A549 (cell line): ENCODE results near the gene ZNF805. TPM values are rescaled to one million over a fixed set of nuclear protein-coding genes. Genes with fewer than 3 reads are reported as not detected.

ENCODE experiments used
- ATAC-seq, 2 experiments: fragments of 200-7000 bp in 1 of 2; fragments of >200 bp in 1 of 2; cut with Nextera tagmentation in 1 of 2; cut with Tn5 transposase in 1 of 2; 3 replicates each; pipeline versions ENCODE4 v1.8.0 to v1.9.1; 2018 to 2020; ENCODE audit warnings: mild to moderate bottlenecking in 1 of 2, moderate library complexity in 1 of 2
- CTCF ChIA-PET: fragments of 300-600 bp; sonication (Branson Sonifier 250); formaldehyde crosslinking; extraction: SDS; loops from one replicate; lab custom pipeline; 2021; ENCODE audit warnings: antibody characterized with exemption, inconsistent platforms; lab: Yijun Ruan, JAX
- POLR2A ChIA-PET: fragments of 350-600 bp; formaldehyde crosslinking; extraction: SDS; loops from one replicate; lab custom pipeline; 2021; ENCODE audit warnings: antibody characterized with exemption, inconsistent platforms; lab: Yijun Ruan, JAX
- DNase-seq, 2 experiments: peaks; one replicate each; pipeline versions ENCODE4 v3.0.0 to v3.0.0-alpha.2; 2011 to 2016; ENCODE audit warnings: low read depth in 1 of 2, low spot score in 1 of 2
- FAIRE-seq: peaks from 2 replicates; lab custom pipeline; 2011; peaks lifted over from hg19 to GRCh38; lab: Jason Lieb, UNC
- H3K27ac ChIP-seq, 2 experiments: fragments of >200 bp; sonication (Bioruptor Twin); formaldehyde crosslinking; 3 replicates each; pipeline ENCODE4 v1.5.1; 2016 to 2017
- H3K4me1 ChIP-seq: fragments of >200 bp; sonication (Bioruptor Twin); formaldehyde crosslinking; 3 replicates; pipeline ENCODE4 v1.6.1; 2016
- H3K4me2 ChIP-seq: fragments of >200 bp; sonication (Bioruptor Twin); formaldehyde crosslinking; 3 replicates; pipeline ENCODE4 v1.6.1; 2016
- H3K4me3 ChIP-seq: fragments of >200 bp; sonication (Bioruptor Twin); formaldehyde crosslinking; 3 replicates; pipeline ENCODE4 v1.5.1; 2016
- H3K9me3 ChIP-seq: fragments of >200 bp; sonication (Bioruptor Twin); formaldehyde crosslinking; 3 replicates; pipeline ENCODE4 v1.6.1; 2016
- CBX8 ChIP-seq: fragments of 200-600 bp; sonication (generic); IDR thresholded peaks from 2 replicates; pipeline ENCODE4 v1.6.1; 2016
- CHD2 ChIP-seq: fragments of 150-350 bp; IDR thresholded peaks from 2 replicates; pipeline ENCODE4 v1.6.1; 2014; ENCODE audit warnings: low read length; ENCODE audit not compliant: partially characterized antibody
- CHD4 ChIP-seq: fragments of 200-600 bp; sonication (generic); IDR thresholded peaks from 2 replicates; pipeline ENCODE4 v1.6.1; 2016; ENCODE audit warnings: antibody characterized with exemption, mild to moderate bottlenecking, borderline replicate concordance
- EHF ChIP-seq: fragments of 250-450 bp; sonication (Bioruptor Pico); IDR thresholded peaks from 2 replicates; pipeline ENCODE4 v1.5.0; 2020; ENCODE audit warnings: mild to moderate bottlenecking
- EP300 ChIP-seq, 2 experiments: fragments of >200 bp; sonication (Bioruptor Twin); formaldehyde crosslinking; IDR thresholded peaks; 2 replicates in 1 of 2; 3 replicates in 1 of 2; pipeline ENCODE4 v1.6.1; 2016 to 2017
- FOSB ChIP-seq: fragments of 250-450 bp; sonication (Bioruptor Pico); IDR thresholded peaks from 2 replicates; pipeline ENCODE4 v1.5.0; 2020; ENCODE audit warnings: mild to moderate bottlenecking, moderate library complexity
- FOSL2 ChIP-seq, 2 experiments: fragments of 450-650 bp in 1 of 2; fragments of >200 bp in 1 of 2; sonication (Bioruptor Twin) in 1 of 2; formaldehyde crosslinking; IDR thresholded peaks; 2 replicates each; pipeline versions ENCODE4 v1.5.0 to v1.6.1; 2016 to 2020; ENCODE audit warnings: mild to moderate bottlenecking in 1 of 2, moderate library complexity in 1 of 2
- GATA3 ChIP-seq: IDR thresholded peaks from 2 replicates; pipeline ENCODE4 v1.6.1; 2012; ENCODE audit warnings: borderline replicate concordance
- HDAC2 ChIP-seq: fragments of 200-600 bp; sonication (generic); IDR thresholded peaks from 2 replicates; pipeline ENCODE4 v1.6.1; 2016
- HEYL ChIP-seq: fragments of 250-450 bp; sonication (Bioruptor Pico); IDR thresholded peaks from 2 replicates; pipeline ENCODE4 v1.8.0; 2021; ENCODE audit warnings: mild to moderate bottlenecking, moderate library complexity
- JUN ChIP-seq, 2 experiments: fragments of >200 bp; sonication (Bioruptor Twin); formaldehyde crosslinking; IDR thresholded peaks; 2 replicates in 1 of 2; 3 replicates in 1 of 2; pipeline ENCODE4 v1.6.1; 2016 to 2017
- JUNB ChIP-seq: fragments of >200 bp; sonication (Bioruptor Twin); formaldehyde crosslinking; IDR thresholded peaks from 2 replicates; pipeline ENCODE4 v1.6.1; 2016
- KDM1A ChIP-seq: fragments of 200-600 bp; sonication (generic); IDR thresholded peaks from 2 replicates; pipeline ENCODE4 v1.6.1; 2016; ENCODE audit warnings: low read depth, mild to moderate bottlenecking
- MAZ ChIP-seq: fragments of 150-350 bp; IDR thresholded peaks from 2 replicates; pipeline ENCODE4 v1.6.1; 2014; ENCODE audit warnings: antibody characterized with exemption, low read depth, low read length, borderline replicate concordance
- MYC ChIP-seq: IDR thresholded peaks from 2 replicates; pipeline ENCODE4 v1.6.1; 2012; ENCODE audit warnings: mild to moderate bottlenecking, inconsistent platforms, low read length, improper control_type of control experiment, borderline replicate concordance
- NPAS2 ChIP-seq: fragments of 250-450 bp; sonication (Bioruptor Pico); IDR thresholded peaks from 2 replicates; pipeline ENCODE4 v1.8.0; 2022; ENCODE audit warnings: mild to moderate bottlenecking, moderate library complexity, borderline replicate concordance
- PHF8 ChIP-seq: fragments of 200-600 bp; sonication (generic); IDR thresholded peaks from 2 replicates; pipeline ENCODE4 v1.6.1; 2016; ENCODE audit warnings: low read depth, mild to moderate bottlenecking, antibody characterized with exemption, moderate library complexity, borderline replicate concordance
- POLR2A ChIP-seq: IDR thresholded peaks from 2 replicates; pipeline ENCODE4 v1.6.1; 2012; ENCODE audit warnings: mild to moderate bottlenecking, low read length
- POLR2AphosphoS2 ChIP-seq: conservative IDR thresholded peaks from 2 replicates; pipeline ENCODE4 v1.6.1; 2012; ENCODE audit warnings: low read length, improper control_type of control experiment, inconsistent platforms
- RAD21 ChIP-seq, 2 experiments: fragments of >200 bp in 1 of 2; sonication (Bioruptor Twin) in 1 of 2; formaldehyde crosslinking in 1 of 2; IDR thresholded peaks in 1 of 2; conservative IDR thresholded peaks in 1 of 2; 2 replicates in 1 of 2; 3 replicates in 1 of 2; pipeline ENCODE4 v1.6.1; 2012 to 2018; ENCODE audit warnings: inconsistent platforms in 1 of 2
- RARB ChIP-seq: fragments of 250-450 bp; sonication (Bioruptor Pico); IDR thresholded peaks from 2 replicates; pipeline ENCODE4 v1.8.0; 2021; ENCODE audit warnings: mild to moderate bottlenecking, moderate library complexity
- RCOR1 ChIP-seq: fragments of 150-350 bp; IDR thresholded peaks from 2 replicates; pipeline ENCODE4 v1.6.1; 2014; ENCODE audit warnings: antibody characterized with exemption, low read length, low read depth
- RNF2 ChIP-seq: fragments of 200-600 bp; sonication (generic); IDR thresholded peaks from 2 replicates; pipeline ENCODE4 v1.6.1; 2016; ENCODE audit warnings: low read depth, mild to moderate bottlenecking, antibody characterized with exemption, moderate library complexity, borderline replicate concordance
- SREBF2 ChIP-seq: fragments of 450-650 bp; IDR thresholded peaks from 2 replicates; pipeline ENCODE4 v1.6.1; 2014; ENCODE audit warnings: mild to moderate bottlenecking, moderate library complexity
- ZC3H11A ChIP-seq: fragments of 450-650 bp; IDR thresholded peaks from 2 replicates; pipeline ENCODE4 v1.6.1; 2014; ENCODE audit warnings: antibody characterized with exemption, mild to moderate bottlenecking
- ZNF302 ChIP-seq: fragments of 250-450 bp; sonication (Bioruptor Pico); IDR thresholded peaks from 2 replicates; pipeline ENCODE4 v1.9.0; 2021; ENCODE audit warnings: inconsistent platforms, mild to moderate bottlenecking, moderate library complexity
- ZSCAN20 ChIP-seq: fragments of 250-450 bp; sonication (Bioruptor Pico); IDR thresholded peaks from 2 replicates; pipeline ENCODE4 v1.8.0; 2022; ENCODE audit warnings: mild to moderate bottlenecking, moderate library complexity
- WGBS: methylation state at CpG from one replicate; pipeline ENCODE4 v1.1.6; 2017; ENCODE audit errors: missing lambda C conversion rate; 5-methylcytosine and 5-hydroxymethylcytosine counted together
- polyA plus RNA-seq, 4 experiments: library from polyadenylated mRNA; depleted of rRNA in 3 of 4; stranded (reverse); fragments of >200 nt; fragmentation: RNase III in 1 of 4; extraction: RNeasy Plus Mini Kit Qiagen cat#74134 plus additional on column Dnase treatment in 1 of 4; gene quantifications; 2 replicates in 3 of 4; 3 replicates in 1 of 4; pipeline ENCODE4 v1.2.3, GENCODE V29; 2011 to 2017
- TF ChIP-seq, protein P1 (sequence below): IDR thresholded peaks from 2 replicates; pipeline ENCODE4 v1.6.1; 2012
- TF ChIP-seq, protein P2 (sequence below): fragments of 250-450 bp; sonication (Bioruptor Pico); IDR thresholded peaks from 2 replicates; pipeline ENCODE4 v1.5.0; 2020; ENCODE audit warnings: low read depth, mild to moderate bottlenecking, moderate library complexity
- TF ChIP-seq, protein P3 (sequence below): fragments of 150-350 bp; IDR thresholded peaks from 2 replicates; pipeline ENCODE4 v1.6.1; 2014; ENCODE audit warnings: low read depth, mild to moderate bottlenecking, low read length
- TF ChIP-seq, protein P4 (sequence below): fragments of 250-450 bp; sonication (Bioruptor Pico); IDR thresholded peaks from 2 replicates; pipeline ENCODE4 v1.5.0; 2021; ENCODE audit warnings: mild to moderate bottlenecking, moderate library complexity, borderline replicate concordance
- TF ChIP-seq, protein P5 (sequence below): fragments of >200 bp; sonication (Bioruptor Twin); formaldehyde crosslinking; IDR thresholded peaks from 2 replicates; pipeline ENCODE4 v1.6.1; 2016

ZNF805 gene
- polyA plus RNA-seq, 2 of the 4 experiments (the other 2 are of a cell fraction) = 1.5 to 5.6 TPM

DNA sequence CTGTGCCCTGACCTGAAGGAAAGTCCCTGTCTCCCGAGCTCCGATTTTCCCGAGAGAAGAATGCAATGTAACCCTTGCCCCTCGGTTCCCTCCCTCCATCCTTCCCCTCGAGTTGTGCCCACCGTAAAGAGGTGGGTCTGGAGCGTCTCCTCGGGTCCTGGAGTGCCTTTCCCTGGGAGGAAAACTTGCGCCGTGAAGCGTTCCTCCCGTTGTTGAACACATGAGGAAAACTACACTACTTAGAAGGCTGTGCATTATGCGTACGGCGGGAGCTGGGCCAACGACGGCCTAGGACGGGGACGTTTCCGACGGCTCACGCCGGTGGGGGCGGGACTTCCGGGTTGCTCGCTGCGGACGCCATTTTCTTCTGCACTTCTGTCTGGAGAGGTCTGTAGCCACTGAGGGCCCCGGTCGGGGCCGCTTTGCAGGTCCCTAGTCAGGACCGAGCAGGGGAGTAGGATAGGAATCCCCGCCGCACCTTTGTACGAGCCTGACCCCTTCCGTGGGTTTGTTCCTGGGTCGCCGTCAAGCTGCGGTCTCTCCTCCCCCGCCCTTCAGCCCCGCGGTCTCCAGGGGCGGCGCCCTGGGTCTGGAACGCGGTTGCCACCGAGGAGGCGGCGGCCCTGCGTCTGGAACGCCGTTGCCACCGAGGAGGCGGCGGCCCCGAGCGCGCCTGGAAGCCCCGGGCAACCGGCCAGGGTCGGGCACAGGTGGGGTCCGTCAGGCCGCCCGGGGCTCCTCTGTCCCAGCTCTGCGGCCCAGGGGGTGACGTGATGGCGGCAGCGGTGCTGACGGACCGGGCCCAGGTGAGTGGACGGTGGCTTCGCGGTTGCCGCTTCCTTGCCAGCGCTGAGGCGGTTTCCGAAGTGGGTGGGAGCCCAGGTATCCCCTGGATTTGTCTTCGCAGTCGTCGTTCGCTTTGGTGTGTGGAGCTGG is 49.0 kb upstream of the ZNF805 start, which contains the start of gene ZNF264 (continued):
- TF ChIP-seq HEYL (CRISPR knock-in tag) = no peak
- no peak; the same call in 1 of the 2 replicates for TF ChIP-seq POLR2A
- TF ChIP-seq, protein P1, sequence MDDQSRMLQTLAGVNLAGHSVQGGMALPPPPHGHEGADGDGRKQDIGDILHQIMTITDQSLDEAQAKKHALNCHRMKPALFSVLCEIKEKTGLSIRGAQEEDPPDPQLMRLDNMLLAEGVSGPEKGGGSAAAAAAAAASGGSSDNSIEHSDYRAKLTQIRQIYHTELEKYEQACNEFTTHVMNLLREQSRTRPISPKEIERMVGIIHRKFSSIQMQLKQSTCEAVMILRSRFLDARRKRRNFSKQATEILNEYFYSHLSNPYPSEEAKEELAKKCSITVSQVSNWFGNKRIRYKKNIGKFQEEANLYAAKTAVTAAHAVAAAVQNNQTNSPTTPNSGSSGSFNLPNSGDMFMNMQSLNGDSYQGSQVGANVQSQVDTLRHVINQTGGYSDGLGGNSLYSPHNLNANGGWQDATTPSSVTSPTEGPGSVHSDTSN = no peak
- no peak for TF ChIP-seq RARB
- no peak for TF ChIP-seq ZC3H11A
- no peak for TF ChIP-seq POLR2AphosphoS2
- TF ChIP-seq, protein P2, sequence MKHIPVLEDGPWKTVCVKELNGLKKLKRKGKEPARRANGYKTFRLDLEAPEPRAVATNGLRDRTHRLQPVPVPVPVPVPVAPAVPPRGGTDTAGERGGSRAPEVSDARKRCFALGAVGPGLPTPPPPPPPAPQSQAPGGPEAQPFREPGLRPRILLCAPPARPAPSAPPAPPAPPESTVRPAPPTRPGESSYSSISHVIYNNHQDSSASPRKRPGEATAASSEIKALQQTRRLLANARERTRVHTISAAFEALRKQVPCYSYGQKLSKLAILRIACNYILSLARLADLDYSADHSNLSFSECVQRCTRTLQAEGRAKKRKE = no peak
- TF ChIP-seq SREBF2 = no peak
- TF ChIP-seq, protein P3, sequence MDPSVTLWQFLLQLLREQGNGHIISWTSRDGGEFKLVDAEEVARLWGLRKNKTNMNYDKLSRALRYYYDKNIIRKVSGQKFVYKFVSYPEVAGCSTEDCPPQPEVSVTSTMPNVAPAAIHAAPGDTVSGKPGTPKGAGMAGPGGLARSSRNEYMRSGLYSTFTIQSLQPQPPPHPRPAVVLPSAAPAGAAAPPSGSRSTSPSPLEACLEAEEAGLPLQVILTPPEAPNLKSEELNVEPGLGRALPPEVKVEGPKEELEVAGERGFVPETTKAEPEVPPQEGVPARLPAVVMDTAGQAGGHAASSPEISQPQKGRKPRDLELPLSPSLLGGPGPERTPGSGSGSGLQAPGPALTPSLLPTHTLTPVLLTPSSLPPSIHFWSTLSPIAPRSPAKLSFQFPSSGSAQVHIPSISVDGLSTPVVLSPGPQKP = no peak
- no peak for TF ChIP-seq MAZ
- TF ChIP-seq, protein P4, sequence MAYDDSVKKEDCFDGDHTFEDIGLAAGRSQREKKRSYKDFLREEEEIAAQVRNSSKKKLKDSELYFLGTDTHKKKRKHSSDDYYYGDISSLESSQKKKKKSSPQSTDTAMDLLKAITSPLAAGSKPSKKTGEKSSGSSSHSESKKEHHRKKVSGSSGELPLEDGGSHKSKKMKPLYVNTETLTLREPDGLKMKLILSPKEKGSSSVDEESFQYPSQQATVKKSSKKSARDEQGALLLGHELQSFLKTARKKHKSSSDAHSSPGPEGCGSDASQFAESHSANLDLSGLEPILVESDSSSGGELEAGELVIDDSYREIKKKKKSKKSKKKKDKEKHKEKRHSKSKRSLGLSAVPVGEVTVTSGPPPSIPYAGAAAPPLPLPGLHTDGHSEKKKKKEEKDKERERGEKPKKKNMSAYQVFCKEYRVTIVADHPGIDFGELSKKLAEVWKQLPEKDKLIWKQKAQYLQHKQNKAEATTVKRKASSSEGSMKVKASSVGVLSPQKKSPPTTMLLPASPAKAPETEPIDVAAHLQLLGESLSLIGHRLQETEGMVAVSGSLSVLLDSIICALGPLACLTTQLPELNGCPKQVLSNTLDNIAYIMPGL (CRISPR knock-in tag) = peak; percentile 74; the same call in 1 of the 2 replicates
- TF ChIP-seq FOSB (CRISPR knock-in tag) = no peak
- no peak for TF ChIP-seq NPAS2 (CRISPR knock-in tag)
- TF ChIP-seq CHD4 = no peak
- peak; percentile 25; the same call in 1 of the 2 replicates for TF ChIP-seq EHF (CRISPR knock-in tag)
- TF ChIP-seq GATA3 = peak; percentile 38; the same call in 1 of the 2 replicates
- TF ChIP-seq, protein P5, sequence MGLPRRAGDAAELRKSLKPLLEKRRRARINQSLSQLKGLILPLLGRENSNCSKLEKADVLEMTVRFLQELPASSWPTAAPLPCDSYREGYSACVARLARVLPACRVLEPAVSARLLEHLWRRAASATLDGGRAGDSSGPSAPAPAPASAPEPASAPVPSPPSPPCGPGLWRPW = no peak
- no peak for TF ChIP-seq HDAC2
- no peak for TF ChIP-seq MYC
- TF ChIP-seq EP300 (IDR thresholded peaks at IDR 0.05) = no peak
- TF ChIP-seq PHF8 = no peak; the same call in 1 of the 2 replicates

DNA sequence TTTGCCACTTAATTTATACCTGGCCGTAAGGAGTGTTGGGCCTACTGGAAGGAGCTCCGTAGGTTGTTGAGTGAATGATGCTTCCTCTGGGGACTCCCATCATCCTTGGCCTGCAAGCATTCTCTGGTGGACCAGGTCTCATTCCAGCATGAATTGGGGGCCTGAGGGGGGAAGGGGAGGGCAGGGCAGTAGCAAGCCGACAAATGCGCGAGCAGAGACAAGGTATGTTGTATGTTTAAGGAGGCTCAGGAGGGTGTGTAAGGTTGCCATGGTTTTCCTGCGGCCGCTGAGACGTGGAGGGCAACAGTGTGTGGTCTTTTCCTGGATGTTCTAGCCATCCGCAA is 48.4 kb upstream of the ZNF805 start:
- TF ChIP-seq JUNB = no peak
- TF ChIP-seq PHF8 = no peak
- no peak for TF ChIP-seq CHD2
- TF ChIP-seq ZNF302 (CRISPR knock-in tag) = no peak
- no peak for TF ChIP-seq KDM1A
- no peak for TF ChIP-seq RAD21 (conservative IDR thresholded peaks at IDR 0.05 in 1 of 2, IDR thresholded peaks at IDR 0.05 in 1 of 2)
- no peak for TF ChIP-seq CBX8
- TF ChIP-seq NPAS2 (CRISPR knock-in tag) = no peak
- no peak for TF ChIP-seq RCOR1
- no peak for TF ChIP-seq FOSL2 (IDR thresholded peaks at IDR 0.05)
- no peak for TF ChIP-seq FOSL2 (CRISPR knock-in tag; IDR thresholded peaks at IDR 0.05)
- no peak for TF ChIP-seq HDAC2
- TF ChIP-seq ZSCAN20 (CRISPR knock-in tag) = no peak
- TF ChIP-seq, protein P2 = no peak
- no peak for TF ChIP-seq HEYL (CRISPR knock-in tag)
- TF ChIP-seq JUN (IDR thresholded peaks at IDR 0.05) = no peak
- TF ChIP-seq, protein P5 = no peak
- TF ChIP-seq SREBF2 = no peak
- no peak for TF ChIP-seq RNF2
- no peak for TF ChIP-seq MYC
- ChIA-PET CTCF (interaction anchor here (0.8 to 1.6 kb wide), 3 partner anchors 10 to 49 kb away, joined by 3 to 4 read pairs (median 4); no protein-coding TSS in a partner anchor), POLR2A (interaction anchor here (1.7 kb wide), 1 partner anchor 48 kb away, joined by 7 read pairs; the partner anchor contains the start of gene ZNF805)
- Histone ChIP-seq H3K27ac (peak overlapping the region; percentile 77 to 90), H3K4me3 (peak overlapping the region; percentile 83), H3K4me1 (no peaks in the 10 kb centered on the region), H3K9me3 (peaks cover 76% of the 10 kb centered on the region), H3K4me2 (peak overlapping the region; percentile 74)
- peak in 1 of 2 experiments; percentile 34; a peak in 3 of 6 replicates for ATAC-seq
- no peak for FAIRE-seq
- DNase-seq = peak; percentile 26 to 40
- WGBS = 57% methylated on average over 9 of the region's 9 CpGs
